Peyer's patch (tissue), 4 donors: ENCODE data around the gene ACTR5. TPM values are rescaled to one million over a fixed set of nuclear protein-coding genes. Genes with fewer than 3 reads are reported as not detected.

Source experiments
- DNase-seq, 3 donors: peaks; one replicate each; pipeline ENCODE4 v3.0.0-alpha.2; 2017 to 2019
- H3K27ac ChIP-seq, 4 donors: fragments of 200-600 bp; sonication (generic); one replicate each; pipeline ENCODE4 v1.5.1; 2016 to 2019
- H3K27me3 ChIP-seq, 2 donors: fragments of 200-600 bp; sonication (generic); one replicate each; pipeline ENCODE4 v1.5.1; 2019
- H3K36me3 ChIP-seq, 3 donors: fragments of 200-600 bp; sonication (generic); one replicate each; pipeline ENCODE4 v1.5.1; 2016 to 2019
- H3K4me1 ChIP-seq, 4 donors: fragments of 200-600 bp; sonication (generic); one replicate each; pipeline ENCODE4 v1.5.1; 2016 to 2019
- H3K4me3 ChIP-seq, 4 donors: fragments of 200-600 bp; sonication (generic); 1 replicate in 3 of 4; 2 replicates in 1 of 4; pipeline ENCODE4 v1.5.1; 2016 to 2019; ENCODE audit warnings: mild to moderate bottlenecking in 1 of 4
- H3K9me3 ChIP-seq, 4 donors: fragments of 200-600 bp; sonication (generic); one replicate each; pipeline ENCODE4 v1.5.1; 2016 to 2019; ENCODE audit warnings: mild to moderate bottlenecking in 1 of 4
- POLR2A ChIP-seq, 2 donors: fragments of 450-650 bp; IDR thresholded peaks; one replicate each; pipeline ENCODE4 v1.5.1; 2017; ENCODE audit warnings: antibody characterized with exemption in 2 of 2, mild to moderate bottlenecking in 2 of 2, moderate library complexity in 2 of 2
- total RNA-seq, 4 donors: library from RNA; depleted of rRNA; stranded (reverse); fragments of >200 nt; gene quantifications; one replicate each; pipeline ENCODE4 v1.1.0, GENCODE V29; 2016
- TF ChIP-seq, protein P1 (sequence below), 6 experiments: fragments of 450-650 bp in 4 of 6; fragments of 200-600 bp in 2 of 6; sonication (generic) in 1 of 6; IDR thresholded peaks; one replicate each; pipeline ENCODE4 v1.5.1; 2017 to 2019; ENCODE audit warnings: antibody characterized with exemption in 6 of 6, mild to moderate bottlenecking in 3 of 6, moderate library complexity in 1 of 6

ACTR5 gene
- total RNA-seq, 4 donors from 2014 or later: 5.1 to 32.2 (median 11.0) TPM

DNA sequence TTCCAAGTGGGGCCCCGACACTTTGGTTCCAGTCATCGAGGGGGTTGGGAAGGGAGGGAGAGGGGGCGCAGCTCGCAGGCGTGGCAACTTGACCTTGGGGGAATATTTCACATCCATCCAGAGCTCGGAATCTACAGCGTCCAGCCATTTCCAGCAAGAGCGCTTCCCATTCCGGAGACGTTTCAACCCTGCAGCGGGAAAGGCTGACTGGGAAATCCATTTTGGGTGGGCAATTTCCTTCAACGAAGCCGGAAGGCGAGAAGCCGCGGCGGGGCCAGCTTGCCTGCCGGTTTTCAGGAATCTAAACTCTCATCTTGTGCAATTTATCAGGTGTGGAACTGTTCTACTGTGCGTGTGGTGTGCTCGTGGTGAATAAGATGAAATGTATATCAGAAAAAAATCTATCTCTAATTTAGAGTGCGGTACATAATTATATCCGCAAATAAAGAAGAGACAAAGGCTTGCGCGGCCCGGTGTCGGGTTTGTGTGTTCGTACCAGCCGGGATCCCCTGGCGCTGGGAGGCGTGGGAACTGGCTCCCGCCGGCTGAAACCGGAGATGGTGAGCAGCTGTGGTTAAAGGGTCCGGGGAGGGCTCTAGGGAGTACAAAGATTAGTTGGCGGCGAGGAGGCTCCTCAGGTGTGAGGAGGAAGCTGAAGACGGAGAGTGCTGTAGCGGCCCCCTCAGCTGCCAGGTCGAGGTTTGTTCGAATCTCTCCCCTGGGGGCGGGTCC lies 19.2 kb upstream of the ACTR5 start:
- no peak for DNase-seq
- TF ChIP-seq POLR2A (IDR thresholded peaks at IDR 0.05): no peak
- TF ChIP-seq, protein P1, sequence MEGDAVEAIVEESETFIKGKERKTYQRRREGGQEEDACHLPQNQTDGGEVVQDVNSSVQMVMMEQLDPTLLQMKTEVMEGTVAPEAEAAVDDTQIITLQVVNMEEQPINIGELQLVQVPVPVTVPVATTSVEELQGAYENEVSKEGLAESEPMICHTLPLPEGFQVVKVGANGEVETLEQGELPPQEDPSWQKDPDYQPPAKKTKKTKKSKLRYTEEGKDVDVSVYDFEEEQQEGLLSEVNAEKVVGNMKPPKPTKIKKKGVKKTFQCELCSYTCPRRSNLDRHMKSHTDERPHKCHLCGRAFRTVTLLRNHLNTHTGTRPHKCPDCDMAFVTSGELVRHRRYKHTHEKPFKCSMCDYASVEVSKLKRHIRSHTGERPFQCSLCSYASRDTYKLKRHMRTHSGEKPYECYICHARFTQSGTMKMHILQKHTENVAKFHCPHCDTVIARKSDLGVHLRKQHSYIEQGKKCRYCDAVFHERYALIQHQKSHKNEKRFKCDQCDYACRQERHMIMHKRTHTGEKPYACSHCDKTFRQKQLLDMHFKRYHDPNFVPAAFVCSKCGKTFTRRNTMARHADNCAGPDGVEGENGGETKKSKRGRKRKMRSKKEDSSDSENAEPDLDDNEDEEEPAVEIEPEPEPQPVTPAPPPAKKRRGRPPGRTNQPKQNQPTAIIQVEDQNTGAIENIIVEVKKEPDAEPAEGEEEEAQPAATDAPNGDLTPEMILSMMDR (IDR thresholded peaks at IDR 0.05): no peak
- Histone ChIP-seq H3K4me1 (peaks cover 0 to 41% (median 13%) of the 10 kb centered on the region in 4 donors), H3K27me3 (peaks cover 0 to 80% of the 10 kb centered on the region in 2 donors), H3K9me3 (peaks cover 0 to 19% (median 0%) of the 10 kb centered on the region in 4 donors), H3K4me3 (no peak overlapping the region), H3K27ac (no peak overlapping the region), H3K36me3 (no peaks in the 10 kb centered on the region)

DNA sequence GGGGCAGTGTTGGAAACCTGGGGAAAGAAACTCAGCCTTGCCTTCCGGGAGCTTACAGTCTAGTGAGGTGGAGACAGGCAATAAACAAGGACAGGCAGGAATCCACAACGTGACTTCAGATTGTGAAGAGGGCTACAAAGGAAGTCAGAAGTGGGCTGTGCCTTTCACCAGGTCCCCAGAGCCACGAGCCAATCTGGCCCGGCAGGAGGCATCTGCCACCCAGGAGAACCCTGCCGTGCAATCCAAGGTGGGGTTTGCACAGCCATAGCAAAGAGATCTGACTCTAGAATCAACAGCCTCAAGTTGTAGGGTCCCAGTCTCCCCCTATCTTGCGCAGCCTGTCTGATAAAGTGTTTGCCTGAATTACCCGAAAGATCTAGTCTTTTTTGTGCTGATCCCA lies 18.5 kb upstream of the ACTR5 start:
- Histone ChIP-seq H3K27ac (no peak overlapping the region), H3K4me3 (no peak overlapping the region), H3K4me1 (peaks cover 0 to 34% (median 10%) of the 10 kb centered on the region in 4 donors), H3K27me3 (peaks cover 0 to 73% of the 10 kb centered on the region in 2 donors), H3K9me3 (peaks cover 0 to 19% (median 0%) of the 10 kb centered on the region in 4 donors), H3K36me3 (no peaks in the 10 kb centered on the region)
- no peak for DNase-seq
- TF ChIP-seq, protein P1 (IDR thresholded peaks at IDR 0.05): no peak
- TF ChIP-seq POLR2A (IDR thresholded peaks at IDR 0.05): no peak

- TF ChIP-seq, protein P1 (IDR thresholded peaks at IDR 0.05): no peak
- no peak for TF ChIP-seq POLR2A (IDR thresholded peaks at IDR 0.05)
- Histone ChIP-seq H3K27ac (no peak overlapping the region), H3K27me3 (peaks cover 0 to 66% of the 10 kb centered on the region in 2 donors), H3K4me1 (peaks cover 0 to 28% (median 10%) of the 10 kb centered on the region in 4 donors), H3K4me3 (peak overlapping the region in 1 of 4 donors; percentile 29), H3K36me3 (no peaks in the 10 kb centered on the region), H3K9me3 (peaks cover 0 to 19% (median 0%) of the 10 kb centered on the region in 4 donors)
- DNase-seq: no peak
Observed at GRCh38 chr20:38730167-38730988, 17.9 kb upstream of the ACTR5 start.

DNA sequence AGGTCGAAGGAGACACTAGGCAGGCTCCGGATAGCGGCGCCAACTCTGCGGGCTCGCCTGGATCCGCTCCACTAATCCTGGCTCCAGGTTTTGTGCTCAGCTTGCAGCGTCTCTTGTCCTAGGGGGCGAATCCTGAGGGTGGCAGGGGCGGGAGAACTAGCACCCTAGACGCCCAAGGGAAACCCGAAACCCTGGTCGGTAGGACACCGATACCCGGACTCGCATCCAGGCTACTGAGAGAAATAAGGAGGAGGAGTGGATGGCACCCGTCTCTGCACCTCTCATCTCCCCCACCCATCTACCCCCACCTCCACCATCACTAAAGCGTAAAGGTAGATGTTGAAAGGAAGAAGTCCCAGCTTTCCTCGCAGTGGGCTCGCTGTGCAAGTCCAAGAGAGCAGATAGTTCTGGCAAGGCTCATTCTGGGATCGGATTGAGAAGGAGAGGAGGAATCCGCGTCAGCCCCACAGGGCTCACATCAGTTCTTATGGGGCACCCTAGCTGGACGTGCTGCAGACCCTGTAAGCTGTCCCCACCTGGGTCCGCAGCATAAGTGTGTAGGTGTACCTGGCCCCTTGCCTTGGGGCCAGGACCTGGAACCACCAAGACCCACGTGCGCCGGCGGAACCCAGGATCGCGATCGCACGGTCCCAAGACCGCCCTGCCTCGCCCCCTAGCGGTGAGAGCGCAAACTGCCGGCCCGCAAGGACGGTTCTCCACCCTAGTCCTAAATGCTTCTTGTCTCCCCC lies 17.1 kb upstream of the ACTR5 start:
- TF ChIP-seq, protein P1 (IDR thresholded peaks at IDR 0.05): peak; percentile 76 to 98 (median 84)
- TF ChIP-seq POLR2A (IDR thresholded peaks at IDR 0.05): no peak
- H3K4me3 ChIP-seq: peak overlapping the region in 3 of 4 donors; percentile 29 to 45 (median 31)
- peak; percentile 62 to 84 (median 75) for DNase-seq

DNA sequence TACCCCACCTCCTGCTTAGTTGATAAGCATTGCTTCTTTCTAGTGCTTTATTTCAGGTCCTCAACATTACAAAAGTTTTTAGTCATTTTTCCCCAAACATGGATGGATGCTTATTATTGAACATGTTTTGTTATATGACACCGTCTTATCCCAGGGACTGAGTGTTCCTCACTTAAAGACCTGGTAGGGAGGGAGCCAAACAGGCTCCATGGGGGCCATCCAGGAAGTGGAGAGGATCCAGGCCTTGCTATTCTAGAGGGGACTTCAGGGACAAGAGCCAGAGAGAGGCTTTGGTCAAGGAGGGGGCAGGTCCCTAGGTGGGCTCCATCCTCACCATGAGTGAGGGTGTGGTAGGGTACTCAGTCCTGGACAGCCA lies 16.5 kb upstream of the ACTR5 start:
- peak overlapping the region in 1 of 4 donors; percentile 31 for H3K4me3 ChIP-seq
- H3K9me3 ChIP-seq: peaks cover 0 to 15% (median 0%) of the 10 kb centered on the region in 4 donors
- no peaks in the 10 kb centered on the region for H3K36me3 ChIP-seq
- peaks cover 0 to 21% (median 8%) of the 10 kb centered on the region in 4 donors for H3K4me1 ChIP-seq
- no peak for DNase-seq
- H3K27ac ChIP-seq: no peak overlapping the region
- peaks cover 0 to 54% of the 10 kb centered on the region in 2 donors for H3K27me3 ChIP-seq
- TF ChIP-seq, protein P1 (IDR thresholded peaks at IDR 0.05): no peak
- TF ChIP-seq POLR2A (IDR thresholded peaks at IDR 0.05): no peak

More for the DNA sequence above, 17.1 kb upstream of the ACTR5 start:
- Histone ChIP-seq H3K4me1 (peaks cover 0 to 21% (median 10%) of the 10 kb centered on the region in 4 donors), H3K27me3 (peaks cover 0 to 59% of the 10 kb centered on the region in 2 donors), H3K9me3 (peaks cover 0 to 18% (median 0%) of the 10 kb centered on the region in 4 donors), H3K27ac (no peak overlapping the region), H3K36me3 (no peaks in the 10 kb centered on the region)
